ENCODE measurements around the gene KLC3.

The KLC3 gene

GRCh38 chr19:45391871-45392665, 51.5 kb downstream of the KLC3 start:
- no peak overlapping the region for H3K4me2 ChIP-seq (ENCODE audit: low read length)
- no peak overlapping the region for H3K27ac ChIP-seq (ENCODE audit: low read depth, low read length, poor library complexity, severe bottlenecking)

GRCh38 chr19:45395821-45396617, 55.5 kb downstream of the KLC3 start:
- Histone ChIP-seq H3K27ac (ENCODE audit: low read depth, low read length, poor library complexity, severe bottlenecking) (no peak overlapping the region), H3K4me2 (ENCODE audit: low read length) (no peak overlapping the region), H3K27me3 (ENCODE audit: insufficient read depth, low read length) (no peaks in the 10 kb centered on the region), H4K20me1 (ENCODE audit: insufficient read depth, low read length) (no peaks in the 10 kb centered on the region), H3K36me3 (ENCODE audit: insufficient read depth, low read length) (no peaks in the 10 kb centered on the region), H3K79me2 (ENCODE audit: insufficient read depth, low read length) (no peaks in the 10 kb centered on the region), H2AFZ (ENCODE audit: low read length) (no peak overlapping the region), H3F3A (ENCODE audit: insufficient read depth, low read length) (no peaks in the 10 kb centered on the region), H3K9ac (ENCODE audit: low read length) (no peak overlapping the region), H3K9me3 (ENCODE audit: low read length) (no peaks in the 10 kb centered on the region), H3K4me3 (ENCODE audit: low read depth, low read length, poor library complexity, severe bottlenecking) (no peak overlapping the region), H3K4me1 (ENCODE audit: insufficient read depth, low read length, severe bottlenecking) (no peaks in the 10 kb centered on the region), H3K9me2 (ENCODE audit: low read depth, low read length) (no peaks in the 10 kb centered on the region)
- TF ChIP-seq EZH2 (IDR thresholded peaks at IDR 0.05; ENCODE audit: borderline replicate concordance, low read length) = no peak
- no peak for TF ChIP-seq CTCF (IDR thresholded peaks at IDR 0.05; ENCODE audit: low read length)

More at GRCh38 chr19:45391871-45392665, 51.5 kb downstream of the KLC3 start:
- peaks cover 4% of the 10 kb centered on the region for H3K4me1 ChIP-seq (ENCODE audit: insufficient read depth, low read length, severe bottlenecking)
- no peaks in the 10 kb centered on the region for H3K36me3 ChIP-seq (ENCODE audit: insufficient read depth, low read length)
- no peaks in the 10 kb centered on the region for H3K9me3 ChIP-seq (ENCODE audit: low read length)
- no peaks in the 10 kb centered on the region for H3F3A ChIP-seq (ENCODE audit: insufficient read depth, low read length)
- TF ChIP-seq CTCF (IDR thresholded peaks at IDR 0.05; ENCODE audit: low read length) (no peak), EZH2 (IDR thresholded peaks at IDR 0.05; ENCODE audit: borderline replicate concordance, low read length) (no peak)
- no peak overlapping the region for H2AFZ ChIP-seq (ENCODE audit: low read length)
- no peaks in the 10 kb centered on the region for H4K20me1 ChIP-seq (ENCODE audit: insufficient read depth, low read length)
- no peaks in the 10 kb centered on the region for H3K27me3 ChIP-seq (ENCODE audit: insufficient read depth, low read length)
- H3K79me2 ChIP-seq (ENCODE audit: insufficient read depth, low read length) = no peaks in the 10 kb centered on the region
- no peak overlapping the region for H3K4me3 ChIP-seq (ENCODE audit: low read depth, low read length, poor library complexity, severe bottlenecking)
- no peak overlapping the region for H3K9ac ChIP-seq (ENCODE audit: low read length)
- no peaks in the 10 kb centered on the region for H3K9me2 ChIP-seq (ENCODE audit: low read depth, low read length)

GRCh38 chr19:45400192-45400591, 59.6 kb downstream of the KLC3 start:
- no peaks in the 10 kb centered on the region for H3K27me3 ChIP-seq (ENCODE audit: insufficient read depth, low read length)
- H3K4me3 ChIP-seq (ENCODE audit: low read depth, low read length, poor library complexity, severe bottlenecking) = no peak overlapping the region
- H3K9me3 ChIP-seq (ENCODE audit: low read length) = no peaks in the 10 kb centered on the region
- H3K27ac ChIP-seq (ENCODE audit: low read depth, low read length, poor library complexity, severe bottlenecking) = no peak overlapping the region
- no peaks in the 10 kb centered on the region for H3K36me3 ChIP-seq (ENCODE audit: insufficient read depth, low read length)
- H2AFZ ChIP-seq (ENCODE audit: low read length) = no peak overlapping the region
- no peaks in the 10 kb centered on the region for H3K79me2 ChIP-seq (ENCODE audit: insufficient read depth, low read length)
- TF ChIP-seq EZH2 (IDR thresholded peaks at IDR 0.05; ENCODE audit: borderline replicate concordance, low read length) (no peak), CTCF (IDR thresholded peaks at IDR 0.05; ENCODE audit: low read length) (no peak)
- no peaks in the 10 kb centered on the region for H3F3A ChIP-seq (ENCODE audit: insufficient read depth, low read length)
- no peak overlapping the region for H3K9ac ChIP-seq (ENCODE audit: low read length)
- no peaks in the 10 kb centered on the region for H3K9me2 ChIP-seq (ENCODE audit: low read depth, low read length)
- no peak overlapping the region for H3K4me2 ChIP-seq (ENCODE audit: low read length)
- peaks cover 30% of the 10 kb centered on the region for H3K4me1 ChIP-seq (ENCODE audit: insufficient read depth, low read length, severe bottlenecking)
- H4K20me1 ChIP-seq (ENCODE audit: insufficient read depth, low read length) = no peaks in the 10 kb centered on the region

Data from OCI-LY1 (cell line).